Measurements from ENCODE around the gene BTBD16. TPM values are rescaled to one million over a fixed set of nuclear protein-coding genes. Genes with fewer than 3 reads are reported as not detected.

Gene BTBD16
- total and polyA plus RNA-seq, 2 donors (not counting 3 experiments of a cell fraction or from before 2014, with no cell fraction given) = 0.04 TPM; not detected in 1

GRCh38 chr10:122374237-122374858 lies 103.3 kb downstream of the BTBD16 start, which contains the start of gene PLEKHA1:
PLEKHA1 (plus strand) TSS chr10:122374708; CDS start chr10:122393201, 18,493 bp downstream.
- Histone ChIP-seq H3K79me2 (ENCODE audit: control insufficient read depth, insufficient read depth, low read length) (peaks cover 39% of the 10 kb centered on the region), H3K9me3 (replicated peaks; ENCODE audit: control insufficient read depth, insufficient read depth, low read length) (no peaks in the 10 kb centered on the region), H3K9me1 (replicated peaks; ENCODE audit: control insufficient read depth, extremely low read depth, insufficient read depth, low read length) (no peaks in the 10 kb centered on the region), H3K27me3 (ENCODE audit: control insufficient read depth in 2 of 2, insufficient read depth in 2 of 2, low read length in 2 of 2) (no peaks in the 10 kb centered on the region), H2AFZ (ENCODE audit: low read depth, low read length) (peak within 1 kb of the TSS; percentile 93), H3K27ac (ENCODE audit: insufficient read depth, low read depth, low read length) (peak within 1 kb of the TSS; percentile 84), H3K4me3 (replicated peaks in 1 of 3; ENCODE audit: insufficient read depth in 1 of 3, low read depth in 1 of 3, low read length in 3 of 3) (peak within 1 kb of the TSS; percentile 85 to 93 (median 89)), H3K4me2 (ENCODE audit: insufficient read depth, low read length) (peak within 1 kb of the TSS; percentile 99), H3K4me1 (ENCODE audit: control insufficient read depth, extremely low read depth, insufficient read depth, low read length) (peaks cover 15% of the 10 kb centered on the region), H4K20me1 (replicated peaks; ENCODE audit: control insufficient read depth, extremely low read depth, insufficient read depth, low read length) (peaks cover under 1% of the 10 kb centered on the region), H3K36me3 (ENCODE audit: control insufficient read depth in 2 of 2, extremely low read depth in 1 of 2, insufficient read depth in 2 of 2, low read length in 2 of 2) (peaks cover 0 to 2% of the 10 kb centered on the region in 2 experiments), H3K9ac (replicated peaks; ENCODE audit: extremely low read depth, insufficient read depth, low read length) (peak within 1 kb of the TSS; percentile 93)
- CTCF ChIA-PET = interaction anchor here (1.0 to 3.8 kb wide), 17 partner anchors 10 to 233 kb away, joined by 3 to 27 read pairs (median 5); no protein-coding TSS in a partner anchor
- DNase-seq (ENCODE audit: low read depth, low spot score) = peak; percentile 96
- POLR2A ChIA-PET = interaction anchor here (0.9 to 2.2 kb wide), 3 partner anchors 30 to 66 kb away, joined by 5 to 9 read pairs (median 7); no protein-coding TSS in a partner anchor
- TF ChIP-seq MYC (IDR thresholded peaks at IDR 0.05; ENCODE audit: low read depth, low read length) (no peak), POLR2AphosphoS5 (IDR thresholded peaks at IDR 0.05; ENCODE audit: insufficient read depth, low read depth, low read length) (peak; percentile 83), POLR2A (IDR thresholded peaks at IDR 0.05; ENCODE audit: low read depth, low read length) (peak; percentile 56), MAX (IDR thresholded peaks at IDR 0.05; ENCODE audit: insufficient read depth, insufficient read length) (peak; percentile 40)
- intact Hi-C loops (cut with micrococcal nuclease) = loop anchor here (1.0 to 10.0 kb wide), 6 partner anchors 64 to 490 kb away; no protein-coding TSS in a partner anchor
- BruUV-seq (replicated peaks) = no TSS peak
- dilution Hi-C loops (cut with MboI; ENCODE audit: extremely low pct_ligation_motif_present, low sequenced_read_pairs) = no loop called here
- peak; percentile 91 for FAIRE-seq
